Upper lobe of left lung (tissue), 6 donors: ENCODE data around the gene CCDC183. TPM values are rescaled to one million over a fixed set of nuclear protein-coding genes. Genes with fewer than 3 reads are reported as not detected.

Experiments
- ATAC-seq, 2 donors: fragments of 200-7000 bp; cut with Tn5 transposase; one replicate each; pipeline ENCODE4 v1.9.1; 2022; ENCODE audit warnings: mild to moderate bottlenecking in 2 of 2, moderate library complexity in 2 of 2; ENCODE audit not compliant: low FRiP score in 2 of 2
- DNase-seq, 2 donors: peaks; one replicate each; pipeline ENCODE4 v3.0.0-alpha.2; 2019 to 2020
- H3K27ac ChIP-seq, 4 donors: fragments of 200-600 bp; sonication (generic); one replicate each; pipeline ENCODE4 v1.5.1; 2016 to 2019
- H3K27me3 ChIP-seq, 4 donors: fragments of 200-600 bp; sonication (generic); one replicate each; pipeline ENCODE4 v1.5.1; 2017 to 2019
- H3K36me3 ChIP-seq, 4 donors: fragments of 200-600 bp; sonication (generic); one replicate each; pipeline ENCODE4 v1.5.1; 2016 to 2019
- H3K4me1 ChIP-seq, 4 donors: fragments of 200-600 bp; sonication (generic); one replicate each; pipeline ENCODE4 v1.5.1; 2018 to 2019
- H3K4me3 ChIP-seq, 4 donors: fragments of 200-600 bp; sonication (generic); one replicate each; pipeline ENCODE4 v1.5.1; 2017 to 2019; ENCODE audit warnings: mild to moderate bottlenecking in 2 of 4, moderate library complexity in 1 of 4
- H3K9me3 ChIP-seq, 4 donors: fragments of 200-600 bp; sonication (generic); one replicate each; pipeline ENCODE4 v1.5.1; 2018 to 2019
- CTCF ChIP-seq, 6 experiments: fragments of 450-650 bp in 4 of 6; fragments of 200-600 bp in 2 of 6; sonication (generic) in 2 of 6; IDR thresholded peaks; one replicate each; pipeline ENCODE4 v1.5.1; 2016 to 2019; ENCODE audit warnings: antibody characterized with exemption in 6 of 6
- EP300 ChIP-seq, 4 donors: sonication (generic); formaldehyde crosslinking; IDR thresholded peaks; one replicate each; pipeline ENCODE4 v1.5.1; 2017; ENCODE audit warnings: antibody characterized with exemption in 4 of 4, control low read depth in 2 of 4
- POLR2A ChIP-seq, 4 donors: fragments of 450-650 bp; IDR thresholded peaks; one replicate each; pipeline ENCODE4 v1.5.1; 2016 to 2017; ENCODE audit warnings: antibody characterized with exemption in 4 of 4, mild to moderate bottlenecking in 2 of 4
- POLR2AphosphoS5 ChIP-seq, 2 donors: sonication (generic); formaldehyde crosslinking; IDR thresholded peaks; one replicate each; pipeline ENCODE4 v1.5.1; 2017; ENCODE audit warnings: antibody characterized with exemption in 2 of 2
- WGBS, 2 donors: methylation state at CpG; one replicate each; pipeline ENCODE4 v1.1.5; 2017 to 2018; 5-methylcytosine and 5-hydroxymethylcytosine counted together
- small RNA-seq, 4 donors: library from RNA; depleted of rRNA; stranded (forward); fragments of <200 nt; gene quantifications; one replicate each; pipeline ENCODE3, GENCODE V24; 2016
- total RNA-seq, 6 donors: library from RNA; depleted of rRNA in 4 of 6; stranded (reverse); fragments of >200 nt in 4 of 6; gene quantifications; one replicate each; pipeline versions ENCODE4 v1.1.0 to v1.2.1, GENCODE V29; 2016 to 2021
- donor health status: DM: no; HTN: no; CAD: no; lungs with moderate emphysema.
- donor health status: DM: no; HTN: yes; CAD: no; lungs with severe emphysema.

CCDC183 gene
- total RNA-seq, 6 donors from 2014 or later: 1.9 to 130 (median 6.6) TPM

GRCh38 chr9:136855461-136856078 lies 59.4 kb downstream of the CCDC183 start:
- WGBS, 2 donors: 79% methylated on average over 23 of the region's 26 CpGs; no CpG with 5 or more reads in 1 of the 2 donors
- peaks cover 0 to 16% (median 7%) of the 10 kb centered on the region in 4 donors for H3K36me3 ChIP-seq
- no peak for ATAC-seq
- H3K4me3 ChIP-seq: no peak overlapping the region
- TF ChIP-seq EP300 (IDR thresholded peaks at IDR 0.05): no peak
- TF ChIP-seq POLR2A (IDR thresholded peaks at IDR 0.05): no peak
- TF ChIP-seq CTCF (IDR thresholded peaks at IDR 0.05): no peak
- no peak for TF ChIP-seq POLR2AphosphoS5 (IDR thresholded peaks at IDR 0.05)
- H3K4me1 ChIP-seq: peaks cover 2 to 23% (median 10%) of the 10 kb centered on the region in 4 donors
- no peaks in the 10 kb centered on the region for H3K9me3 ChIP-seq
- peak in 1 of 2 donors; percentile 83 for DNase-seq
- no peaks in the 10 kb centered on the region for H3K27me3 ChIP-seq
- H3K27ac ChIP-seq: no peak overlapping the region

GRCh38 chr9:136856079-136856476 lies 59.9 kb downstream of the CCDC183 start:
- Histone ChIP-seq H3K4me1 (peaks cover 0 to 19% (median 7%) of the 10 kb centered on the region in 4 donors), H3K27me3 (no peaks in the 10 kb centered on the region), H3K9me3 (no peaks in the 10 kb centered on the region), H3K4me3 (no peak overlapping the region), H3K27ac (no peak overlapping the region), H3K36me3 (peaks cover 0 to 16% (median 7%) of the 10 kb centered on the region in 4 donors)
- ATAC-seq (no peak), DNase-seq (peak in 1 of 2 donors; percentile 81)
- TF ChIP-seq POLR2A (IDR thresholded peaks at IDR 0.05) (no peak), POLR2AphosphoS5 (IDR thresholded peaks at IDR 0.05) (no peak)
- 58 to 74% methylated on average over 8 to 15 of the region's 15 CpGs for WGBS, 2 donors

GRCh38 chr9:136856541-136857141 lies 60.5 kb downstream of the CCDC183 start:
- peak in 1 of 2 donors; percentile 71 for DNase-seq

GRCh38 chr9:136857166-136857565 lies 61.0 kb downstream of the CCDC183 start:
- DNase-seq: peak in 1 of 2 donors; percentile 84

More at GRCh38 chr9:136856541-136857141, 60.5 kb downstream of the CCDC183 start:
- no peak overlapping the region for H3K27ac ChIP-seq
- H3K9me3 ChIP-seq: no peaks in the 10 kb centered on the region
- no peak overlapping the region for H3K4me3 ChIP-seq
- no peaks in the 10 kb centered on the region for H3K27me3 ChIP-seq
- H3K4me1 ChIP-seq: peaks cover 0 to 19% (median 7%) of the 10 kb centered on the region in 4 donors
- TF ChIP-seq CTCF (IDR thresholded peaks at IDR 0.05): no peak
- no peak for TF ChIP-seq POLR2A (IDR thresholded peaks at IDR 0.05)
- no peak for TF ChIP-seq POLR2AphosphoS5 (IDR thresholded peaks at IDR 0.05)
- no peak for TF ChIP-seq EP300 (IDR thresholded peaks at IDR 0.05)
- no peak for ATAC-seq
- 78 to 100% methylated on average over 2 to 13 of the region's 14 CpGs for WGBS, 2 donors
- peaks cover 2 to 16% (median 11%) of the 10 kb centered on the region in 4 donors for H3K36me3 ChIP-seq

More at GRCh38 chr9:136857166-136857565, 61.0 kb downstream of the CCDC183 start:
- no peak for ATAC-seq
- Histone ChIP-seq H3K4me1 (peaks cover 0 to 19% (median 7%) of the 10 kb centered on the region in 4 donors), H3K36me3 (peaks cover 2 to 22% (median 16%) of the 10 kb centered on the region in 4 donors), H3K9me3 (no peaks in the 10 kb centered on the region), H3K27me3 (no peaks in the 10 kb centered on the region), H3K4me3 (no peak overlapping the region), H3K27ac (no peak overlapping the region)
- TF ChIP-seq POLR2AphosphoS5 (IDR thresholded peaks at IDR 0.05): no peak
- no peak for TF ChIP-seq CTCF (IDR thresholded peaks at IDR 0.05)
- no peak for TF ChIP-seq POLR2A (IDR thresholded peaks at IDR 0.05)
- no peak for TF ChIP-seq EP300 (IDR thresholded peaks at IDR 0.05)
- 83 to 91% methylated on average over 2 to 19 of the region's 19 CpGs for WGBS, 2 donors

Small RNAs within 50 kb of the gene (small RNA-seq; reads per million reads assigned to genes)
- gene AL355987.2 (0 reads per million in 4 donors), gene ATP6V1G1P3 (0 reads per million in 4 donors), gene MIR4292 (0 reads per million in 4 donors), gene MIR6722 (0 reads per million in 4 donors)

Other genes with a start within 250 kb of the CCDC183 start
- gene EGFL7, start 133.4 kb upstream of the CCDC183 start, total RNA-seq: 100 to 1,000 TPM in 5 of 6 donors, 10 to 100 TPM in 1; 77.9 to 321 (median 165) TPM
- gene AGPAT2, start 108.9 kb upstream of the CCDC183 start, total RNA-seq: 100 to 1,000 TPM in 5 of 6 donors, 10 to 100 TPM in 1; 70.2 to 242 (median 140) TPM
- gene DIPK1B, start 83.8 kb upstream of the CCDC183 start, total RNA-seq: 10 to 100 TPM in 5 of 6 donors, 1 to 10 TPM in 1; 9.7 to 24.1 (median 17.0) TPM
- gene LCN10, start 53.4 kb upstream of the CCDC183 start, total RNA-seq: 10 to 100 TPM in 1 of 6 donors, 1 to 10 TPM in 4, under 1 TPM in 1; 0.39 to 17.8 (median 2.2) TPM
- 10 to 100 TPM in 1 of 6 donors, 1 to 10 TPM in 3, not detected in 2; 2.7 to 35.1 (median 5.5) TPM for gene LCN6, start 47.8 kb upstream of the CCDC183 start, total RNA-seq
- gene LCN8, start 38.1 kb upstream of the CCDC183 start, total RNA-seq: not detected
- gene LCN15, start 31.8 kb upstream of the CCDC183 start, total RNA-seq: under 1 TPM in 1 of 6 donors, not detected in 5; 0.23 TPM
- 100 to 1,000 TPM in 2 of 6 donors, 10 to 100 TPM in 4; 55.5 to 134 (median 80.5) TPM for gene TMEM141, start 5.0 kb upstream of the CCDC183 start, total RNA-seq
- 100 to 1,000 TPM in 2 of 6 donors, 10 to 100 TPM in 4; 47.2 to 128 (median 78.9) TPM for gene RABL6, start 11.6 kb downstream of the CCDC183 start, total RNA-seq
- 1 to 10 TPM; 1.4 to 7.3 (median 3.0) TPM for gene AJM1, start 46.1 kb downstream of the CCDC183 start, total RNA-seq
- gene PHPT1, start 53.1 kb downstream of the CCDC183 start, total RNA-seq: 100 to 1,000 TPM in 1 of 6 donors, 10 to 100 TPM in 5; 51.3 to 135 (median 64.1) TPM
- 10 to 100 TPM in 3 of 6 donors, 1 to 10 TPM in 3; 2.1 to 18.9 (median 11.0) TPM for gene MAMDC4, start 56.0 kb downstream of the CCDC183 start, total RNA-seq
- gene EDF1, start 70.0 kb downstream of the CCDC183 start, total RNA-seq: 100 to 1,000 TPM; 137 to 312 (median 282) TPM
- gene TRAF2, start 90.2 kb downstream of the CCDC183 start, total RNA-seq: 10 to 100 TPM; 10.6 to 20.8 (median 13.4) TPM
- gene FBXW5, start 148.4 kb downstream of the CCDC183 start, total RNA-seq: 100 to 1,000 TPM in 5 of 6 donors, 10 to 100 TPM in 1; 93.3 to 191 (median 153) TPM
- gene C8G, start 148.9 kb downstream of the CCDC183 start, total RNA-seq: 1 to 10 TPM in 3 of 6 donors, not detected in 3; 1.8 to 4.4 (median 2.1) TPM
- gene LCN12, start 155.9 kb downstream of the CCDC183 start, total RNA-seq: 1 to 10 TPM in 4 of 6 donors, under 1 TPM in 1, not detected in 1; 0.89 to 5.2 (median 2.3) TPM
- gene PTGDS, start 181.2 kb downstream of the CCDC183 start, total RNA-seq: 100 to 1,000 TPM in 5 of 6 donors, 10 to 100 TPM in 1; 31.7 to 395 (median 246) TPM
- gene LCNL1, start 186.7 kb downstream of the CCDC183 start, total RNA-seq: 1 to 10 TPM in 4 of 6 donors, under 1 TPM in 1, not detected in 1; 0.61 to 6.3 (median 1.8) TPM
- 100 to 1,000 TPM in 1 of 6 donors, 10 to 100 TPM in 5; 41.8 to 150 (median 52.8) TPM for gene PAXX, start 196.1 kb downstream of the CCDC183 start, total RNA-seq
- 100 to 1,000 TPM in 2 of 6 donors, 10 to 100 TPM in 4; 41.9 to 132 (median 85.2) TPM for gene CLIC3, start 200.2 kb downstream of the CCDC183 start, total RNA-seq
- 10 to 100 TPM; 14.7 to 49.2 (median 29.6) TPM for gene ABCA2, start 231.9 kb downstream of the CCDC183 start, total RNA-seq
- gene FUT7, start 235.8 kb downstream of the CCDC183 start, total RNA-seq: 1 to 10 TPM in 4 of 6 donors, under 1 TPM in 1, not detected in 1; 0.94 to 2.3 (median 2.0) TPM
- 100 to 1,000 TPM in 2 of 6 donors, 10 to 100 TPM in 4; 26.7 to 199 (median 73.2) TPM for gene NPDC1, start 249.8 kb downstream of the CCDC183 start, total RNA-seq